Neural progenitor cell (in vitro differentiated cells): Measurements from ENCODE around the gene KIF15. TPM values are rescaled to one million over a fixed set of nuclear protein-coding genes. Genes with fewer than 3 reads are reported as not detected.

Experiments
- DNase-seq: peaks from one replicate; pipeline ENCODE4 v3.0.0-alpha.2; 2016; ENCODE audit warnings: low spot score
- H2AFZ ChIP-seq: fragments of 200-600 bp; sonication (generic); replicated peaks from 2 replicates; pipeline ENCODE4 v1.6.1; 2016; ENCODE audit warnings: antibody characterized with exemption
- H3F3A ChIP-seq: fragments of 200-600 bp; sonication (generic); 2 replicates; pipeline ENCODE4 v1.6.1; 2016; ENCODE audit warnings: antibody characterized with exemption, low read depth
- H3K27ac ChIP-seq: fragments of 200-600 bp; sonication (generic); 2 replicates; pipeline ENCODE4 v1.5.1; 2016; ENCODE audit warnings: mild to moderate bottlenecking
- H3K27me3 ChIP-seq: fragments of 200-600 bp; sonication (generic); 2 replicates; pipeline ENCODE4 v1.6.1; 2016; ENCODE audit warnings: mild to moderate bottlenecking, moderate library complexity
- H3K36me3 ChIP-seq: fragments of 200-600 bp; sonication (generic); 2 replicates; pipeline ENCODE4 v1.5.1; 2016
- H3K4me1 ChIP-seq: fragments of 200-600 bp; sonication (generic); 2 replicates; pipeline ENCODE4 v1.6.1; 2016; ENCODE audit warnings: mixed run types
- H3K4me2 ChIP-seq: fragments of 200-600 bp; sonication (generic); 2 replicates; pipeline ENCODE4 v1.6.1; 2016
- H3K4me3 ChIP-seq: fragments of 200-600 bp; sonication (generic); 2 replicates; pipeline ENCODE4 v1.5.1; 2016
- H3K79me2 ChIP-seq: fragments of 200-600 bp; sonication (generic); 2 replicates; pipeline ENCODE4 v1.6.1; 2016; ENCODE audit warnings: low read depth
- H3K9ac ChIP-seq: fragments of 200-600 bp; sonication (generic); 2 replicates; pipeline ENCODE4 v1.6.1; 2016
- H3K9me3 ChIP-seq: fragments of 200-600 bp; sonication (generic); 2 replicates; pipeline ENCODE4 v1.5.1; 2016; ENCODE audit warnings: low read depth
- H4K20me1 ChIP-seq: fragments of 200-600 bp; sonication (generic); 2 replicates; pipeline ENCODE4 v1.6.1; 2016; ENCODE audit warnings: low read depth
- H3K27ac Mint-ChIP-seq: 3 replicates; pipeline ENCODE4 v1.8.0; 2021; ENCODE audit warnings: mixed read lengths
- H3K27me3 Mint-ChIP-seq: 2 replicates; pipeline ENCODE4 v1.8.0; 2022; ENCODE audit warnings: low read depth, mild to moderate bottlenecking, inconsistent platforms, moderate library complexity, mixed read lengths; ENCODE audit not compliant: insufficient read depth
- H3K36me3 Mint-ChIP-seq: 3 replicates; pipeline ENCODE4 v1.8.0; 2021; ENCODE audit warnings: mixed read lengths
- H3K4me1 Mint-ChIP-seq: 3 replicates; pipeline ENCODE4 v1.8.0; 2021; ENCODE audit warnings: mixed read lengths
- H3K4me3 Mint-ChIP-seq: 3 replicates; pipeline ENCODE4 v1.8.0; 2021; ENCODE audit warnings: mild to moderate bottlenecking, moderate library complexity, mixed read lengths
- H3K9me3 Mint-ChIP-seq: 3 replicates; pipeline ENCODE4 v1.8.0; 2020; ENCODE audit warnings: mixed read lengths
- EZH2 ChIP-seq: fragments of 200-600 bp; sonication (generic); IDR thresholded peaks from 2 replicates; pipeline ENCODE4 v1.6.1; 2017; ENCODE audit warnings: antibody characterized with exemption, mild to moderate bottlenecking, moderate library complexity
- EZH2phosphoT487 ChIP-seq: fragments of 200-600 bp; sonication (generic); IDR thresholded peaks from 2 replicates; pipeline ENCODE4 v1.6.1; 2017; ENCODE audit warnings: antibody characterized with exemption
- total RNA-seq: library from RNA; depleted of rRNA; stranded (reverse); fragments of >200 nt; gene quantifications from 2 replicates; pipeline ENCODE4 v1.2.3, GENCODE V29; 2015; ENCODE audit warnings: low replicate concordance
- TF ChIP-seq, protein P1 (sequence below): fragments of 200-600 bp; sonication (generic); IDR thresholded peaks from 2 replicates; pipeline ENCODE4 v1.5.1; 2017; ENCODE audit warnings: antibody characterized with exemption, mild to moderate bottlenecking

Gene KIF15
- total RNA-seq, 1 donor from 2014 or later = 83.4 TPM

DNA sequence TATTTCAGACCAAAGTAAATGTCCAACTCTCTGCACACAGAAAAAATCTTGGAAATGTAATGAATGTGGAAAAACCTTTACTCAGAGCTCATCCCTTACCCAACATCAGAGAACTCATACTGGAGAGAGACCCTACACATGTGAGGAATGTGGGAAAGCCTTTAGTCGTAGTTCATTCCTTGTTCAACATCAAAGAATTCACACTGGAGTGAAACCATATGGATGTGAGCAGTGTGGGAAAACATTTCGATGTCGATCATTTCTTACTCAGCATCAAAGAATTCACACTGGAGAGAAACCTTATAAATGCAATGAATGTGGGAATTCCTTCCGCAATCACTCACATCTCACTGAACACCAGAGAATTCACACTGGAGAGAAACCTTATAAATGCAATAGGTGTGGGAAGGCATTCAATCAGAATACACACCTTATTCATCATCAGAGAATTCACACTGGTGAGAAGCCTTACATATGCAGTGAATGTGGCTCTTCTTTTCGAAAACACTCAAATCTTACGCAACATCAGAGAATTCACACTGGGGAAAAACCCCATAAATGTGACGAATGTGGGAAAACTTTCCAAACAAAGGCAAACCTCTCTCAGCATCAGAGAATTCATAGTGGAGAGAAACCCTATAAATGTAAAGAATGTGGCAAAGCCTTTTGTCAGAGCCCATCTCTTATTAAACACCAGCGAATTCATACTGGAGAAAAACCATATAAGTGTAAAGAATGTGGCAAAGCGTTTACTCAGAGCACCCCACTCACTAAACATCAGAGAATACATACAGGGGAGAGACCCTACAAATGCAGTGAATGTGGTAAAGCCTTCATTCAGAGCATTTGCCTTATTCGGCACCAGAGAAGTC, 40.1 kb upstream of the KIF15 start:
- peaks cover 30% of the 10 kb centered on the region for H3K36me3 Mint-ChIP-seq
- H3K27me3 ChIP-seq = no peaks in the 10 kb centered on the region
- no peaks in the 10 kb centered on the region for H3K4me1 ChIP-seq
- no peak overlapping the region for H2AFZ ChIP-seq
- no peak overlapping the region for H3K4me3 Mint-ChIP-seq
- no peak for DNase-seq
- no peaks in the 10 kb centered on the region for H3K27me3 Mint-ChIP-seq
- H3K9ac ChIP-seq = no peak overlapping the region
- H3K9me3 ChIP-seq = peaks cover 42% of the 10 kb centered on the region
- H3K4me1 Mint-ChIP-seq = no peaks in the 10 kb centered on the region
- no peaks in the 10 kb centered on the region for H3F3A ChIP-seq
- no peak overlapping the region for H3K4me3 ChIP-seq
- no peak overlapping the region for H3K27ac ChIP-seq
- TF ChIP-seq, protein P1, sequence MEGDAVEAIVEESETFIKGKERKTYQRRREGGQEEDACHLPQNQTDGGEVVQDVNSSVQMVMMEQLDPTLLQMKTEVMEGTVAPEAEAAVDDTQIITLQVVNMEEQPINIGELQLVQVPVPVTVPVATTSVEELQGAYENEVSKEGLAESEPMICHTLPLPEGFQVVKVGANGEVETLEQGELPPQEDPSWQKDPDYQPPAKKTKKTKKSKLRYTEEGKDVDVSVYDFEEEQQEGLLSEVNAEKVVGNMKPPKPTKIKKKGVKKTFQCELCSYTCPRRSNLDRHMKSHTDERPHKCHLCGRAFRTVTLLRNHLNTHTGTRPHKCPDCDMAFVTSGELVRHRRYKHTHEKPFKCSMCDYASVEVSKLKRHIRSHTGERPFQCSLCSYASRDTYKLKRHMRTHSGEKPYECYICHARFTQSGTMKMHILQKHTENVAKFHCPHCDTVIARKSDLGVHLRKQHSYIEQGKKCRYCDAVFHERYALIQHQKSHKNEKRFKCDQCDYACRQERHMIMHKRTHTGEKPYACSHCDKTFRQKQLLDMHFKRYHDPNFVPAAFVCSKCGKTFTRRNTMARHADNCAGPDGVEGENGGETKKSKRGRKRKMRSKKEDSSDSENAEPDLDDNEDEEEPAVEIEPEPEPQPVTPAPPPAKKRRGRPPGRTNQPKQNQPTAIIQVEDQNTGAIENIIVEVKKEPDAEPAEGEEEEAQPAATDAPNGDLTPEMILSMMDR = no peak
- no peaks in the 10 kb centered on the region for H3K79me2 ChIP-seq
- H3K27ac Mint-ChIP-seq = no peak overlapping the region
- no peaks in the 10 kb centered on the region for H4K20me1 ChIP-seq
- peaks cover 9% of the 10 kb centered on the region for H3K36me3 ChIP-seq
- no peak overlapping the region for H3K4me2 ChIP-seq
- peaks cover 79% of the 10 kb centered on the region for H3K9me3 Mint-ChIP-seq

DNA sequence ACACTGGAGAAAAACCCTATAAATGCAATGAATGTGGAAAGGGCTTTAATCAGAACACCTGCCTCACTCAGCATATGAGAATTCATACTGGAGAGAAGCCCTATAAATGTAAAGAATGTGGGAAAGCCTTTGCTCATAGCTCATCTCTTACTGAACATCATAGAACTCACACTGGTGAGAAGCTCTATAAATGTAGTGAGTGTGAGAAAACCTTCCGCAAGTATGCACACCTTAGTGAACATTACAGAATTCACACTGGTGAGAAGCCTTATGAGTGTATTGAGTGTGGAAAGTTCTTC, 39.5 kb upstream of the KIF15 start:
- DNase-seq = no peak
- H3K79me2 ChIP-seq = no peaks in the 10 kb centered on the region
- no peak overlapping the region for H3K27ac ChIP-seq
- H2AFZ ChIP-seq = no peak overlapping the region
- TF ChIP-seq, protein P1 = no peak
- TF ChIP-seq EZH2 = no peak
- TF ChIP-seq EZH2phosphoT487 = no peak
- no peaks in the 10 kb centered on the region for H4K20me1 ChIP-seq
- Mint-ChIP-seq H3K27me3 (no peaks in the 10 kb centered on the region), H3K4me3 (no peak overlapping the region), H3K36me3 (peaks cover 30% of the 10 kb centered on the region), H3K9me3 (peaks cover 74% of the 10 kb centered on the region), H3K4me1 (no peaks in the 10 kb centered on the region), H3K27ac (no peak overlapping the region)
- no peaks in the 10 kb centered on the region for H3F3A ChIP-seq
- peaks cover 9% of the 10 kb centered on the region for H3K36me3 ChIP-seq
- peaks cover 36% of the 10 kb centered on the region for H3K9me3 ChIP-seq
- no peak overlapping the region for H3K9ac ChIP-seq
- no peaks in the 10 kb centered on the region for H3K27me3 ChIP-seq
- no peaks in the 10 kb centered on the region for H3K4me1 ChIP-seq
- H3K4me2 ChIP-seq = no peak overlapping the region
- H3K4me3 ChIP-seq = no peak overlapping the region

- peaks cover 64% of the 10 kb centered on the region for H3K9me3 Mint-ChIP-seq
- DNase-seq = peak; percentile 89
- H3K4me2 ChIP-seq = peak within 1 kb of the TSS; percentile 76
- peak within 1 kb of the TSS; percentile 65 for H3K4me3 Mint-ChIP-seq
- H3K27me3 ChIP-seq = no peaks in the 10 kb centered on the region
- H2AFZ ChIP-seq = peak within 1 kb of the TSS; percentile 99
- H3F3A ChIP-seq = peaks cover 5% of the 10 kb centered on the region
- peak within 1 kb of the TSS; percentile 91 for H3K4me3 ChIP-seq
- peaks cover 6% of the 10 kb centered on the region for H3K79me2 ChIP-seq
- peak within 1 kb of the TSS; percentile 75 for H3K9ac ChIP-seq
- no peaks in the 10 kb centered on the region for H4K20me1 ChIP-seq
- TF ChIP-seq EZH2 (no peak), EZH2phosphoT487 (no peak)
- TF ChIP-seq, protein P1 = no peak
- peaks cover 42% of the 10 kb centered on the region for H3K9me3 ChIP-seq
- H3K4me1 Mint-ChIP-seq = no peaks in the 10 kb centered on the region
- no peak within 1 kb of the TSS for H3K27ac Mint-ChIP-seq
- H3K27me3 Mint-ChIP-seq = no peaks in the 10 kb centered on the region
- peaks cover 11% of the 10 kb centered on the region for H3K36me3 Mint-ChIP-seq
- peaks cover 33% of the 10 kb centered on the region for H3K36me3 ChIP-seq
- H3K4me1 ChIP-seq = no peaks in the 10 kb centered on the region
- no peak within 1 kb of the TSS for H3K27ac ChIP-seq
Observed at GRCh38 chr3:44729384-44729910, 32.1 kb upstream of the KIF15 start, which contains the start of gene ZNF501. TSS of gene ZNF501 (plus strand) at chr3:44729635. CDS start at chr3:44734422, 4,787 bp downstream.
